ENCODE results near the gene WDR27.
"Not testable (repeated sequence)": the region's sequence is repeated elsewhere in the genome, so short reads cannot be mapped to it uniquely, and the experiment has no call there.

The WDR27 gene

GRCh38 chr6:169474362-169474761, 227.5 kb downstream of the WDR27 start:
- DNase-seq (ENCODE audit: low read depth) = no peak

- no peak for DNase-seq (ENCODE audit: low read depth)
These were observed 228.2 kb downstream of the WDR27 start for GRCh38 chr6:169473663-169474062.

GRCh38 chr6:169472786-169473416, 228.9 kb downstream of the WDR27 start:
- DNase-seq (ENCODE audit: low read depth) = no peak

- DNase-seq (ENCODE audit: low read depth) = no peak
These were observed 231.0 kb downstream of the WDR27 start for GRCh38 chr6:169470790-169471189.

- no peak for DNase-seq (ENCODE audit: low read depth)
These were observed 232.8 kb downstream of the WDR27 start for GRCh38 chr6:169469028-169469427.

- not testable (repeated sequence) for DNase-seq (ENCODE audit: low read depth)
These were observed 234.1 kb downstream of the WDR27 start for GRCh38 chr6:169467755-169468154.

- not testable (repeated sequence) for DNase-seq (ENCODE audit: low read depth)
These were observed 235.6 kb downstream of the WDR27 start for GRCh38 chr6:169466256-169466655.

- no peak for DNase-seq (ENCODE audit: low read depth)
These were observed 244.1 kb downstream of the WDR27 start for GRCh38 chr6:169457762-169458161.

GRCh38 chr6:169456840-169457239, 245.0 kb downstream of the WDR27 start:
- no peak for DNase-seq (ENCODE audit: low read depth)

GRCh38 chr6:169455470-169455869, 246.4 kb downstream of the WDR27 start:
- no peak for DNase-seq (ENCODE audit: low read depth)

GRCh38 chr6:169454872-169455204, 247.0 kb downstream of the WDR27 start:
- no peak for DNase-seq (ENCODE audit: low read depth)

- peak; percentile 55 for DNase-seq (ENCODE audit: low read depth)
These were observed 247.5 kb downstream of the WDR27 start for GRCh38 chr6:169454204-169454871.

- peak; percentile 31 for DNase-seq (ENCODE audit: low read depth)
These were observed 248.8 kb downstream of the WDR27 start for GRCh38 chr6:169452869-169453620.

- DNase-seq (ENCODE audit: low read depth) = peak; percentile 88
These were observed 249.5 kb downstream of the WDR27 start for GRCh38 chr6:169452117-169452868.

- DNase-seq (ENCODE audit: low read depth) = no peak
These were observed 250.6 kb downstream of the WDR27 start for GRCh38 chr6:169451065-169451838.

GRCh38 chr6:169450097-169450496, 251.7 kb downstream of the WDR27 start:
- no peak for DNase-seq (ENCODE audit: low read depth)

GRCh38 chr6:169449221-169449620, 252.6 kb downstream of the WDR27 start:
- no peak for DNase-seq (ENCODE audit: low read depth)

- no peak for DNase-seq (ENCODE audit: low read depth)
These were observed 255.9 kb downstream of the WDR27 start for GRCh38 chr6:169445661-169446581.

- DNase-seq (ENCODE audit: low read depth) = no peak
These were observed 256.6 kb downstream of the WDR27 start for GRCh38 chr6:169445227-169445626.

- DNase-seq (ENCODE audit: low read depth) = no peak
These were observed 260.5 kb downstream of the WDR27 start for GRCh38 chr6:169441292-169441691.

- no peak for DNase-seq (ENCODE audit: low read depth)
These were observed 262.1 kb downstream of the WDR27 start for GRCh38 chr6:169439710-169440109.

Data from fibroblast of the conjunctiva (primary cell).